ENCODE data around the gene UBE2S. TPM values are rescaled to one million over a fixed set of nuclear protein-coding genes. Genes with fewer than 3 reads are reported as not detected.

UBE2S gene
- total RNA-seq, 2 donors from 2014 or later, result 16.3 to 17.9 TPM

DNA sequence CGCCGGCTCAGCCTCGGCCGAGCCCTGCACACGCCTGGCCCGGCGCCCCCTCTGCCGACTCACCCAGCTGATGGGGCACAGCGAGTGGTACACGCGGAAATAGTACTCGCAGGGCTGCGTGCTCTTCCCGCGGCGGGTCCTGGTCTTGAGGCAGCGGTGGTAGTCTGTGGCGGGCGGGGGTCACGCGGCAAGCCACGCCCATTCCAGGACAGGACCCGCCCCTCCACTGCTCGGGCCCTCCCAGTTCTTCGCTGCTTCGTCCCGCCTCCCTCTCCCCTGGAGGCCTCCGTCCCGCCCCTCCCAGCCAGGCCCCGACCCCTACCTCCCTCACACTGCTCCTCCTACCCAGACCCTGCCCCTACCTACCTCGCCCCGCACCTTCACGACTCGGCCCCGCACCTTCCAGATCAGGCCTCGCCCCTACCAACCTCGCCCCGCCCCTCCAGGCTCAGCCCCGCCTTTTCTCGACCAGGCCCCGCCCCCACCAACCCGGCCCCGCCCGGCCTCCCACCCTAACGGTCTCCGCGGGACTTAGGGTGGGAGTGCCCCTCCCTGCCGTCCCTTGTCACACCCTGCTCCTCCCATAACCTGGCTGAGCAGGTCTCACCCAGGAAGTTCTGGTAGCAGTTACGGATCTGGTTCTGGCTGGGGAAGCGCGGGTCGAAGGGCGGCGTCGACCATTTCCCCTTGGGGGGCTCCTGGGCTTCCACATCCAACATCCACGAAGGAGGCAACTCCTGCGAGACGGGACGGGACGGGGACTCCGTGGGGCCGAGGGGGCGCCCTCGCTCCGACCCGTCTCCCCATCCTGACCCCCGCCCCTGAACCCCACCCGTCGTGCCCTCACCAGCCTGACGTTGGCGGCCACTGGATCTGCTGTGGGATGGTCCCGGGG lies 53.5 kb downstream of the UBE2S start:
- no peaks in the 10 kb centered on the region for H3K36me3 ChIP-seq
- ATAC-seq (ENCODE audit: insufficient number of reproducible peaks, low FRiP score, low read depth), result no peak
- H3K4me3 ChIP-seq, result peak overlapping the region; percentile 54
- TF ChIP-seq, protein P1, sequence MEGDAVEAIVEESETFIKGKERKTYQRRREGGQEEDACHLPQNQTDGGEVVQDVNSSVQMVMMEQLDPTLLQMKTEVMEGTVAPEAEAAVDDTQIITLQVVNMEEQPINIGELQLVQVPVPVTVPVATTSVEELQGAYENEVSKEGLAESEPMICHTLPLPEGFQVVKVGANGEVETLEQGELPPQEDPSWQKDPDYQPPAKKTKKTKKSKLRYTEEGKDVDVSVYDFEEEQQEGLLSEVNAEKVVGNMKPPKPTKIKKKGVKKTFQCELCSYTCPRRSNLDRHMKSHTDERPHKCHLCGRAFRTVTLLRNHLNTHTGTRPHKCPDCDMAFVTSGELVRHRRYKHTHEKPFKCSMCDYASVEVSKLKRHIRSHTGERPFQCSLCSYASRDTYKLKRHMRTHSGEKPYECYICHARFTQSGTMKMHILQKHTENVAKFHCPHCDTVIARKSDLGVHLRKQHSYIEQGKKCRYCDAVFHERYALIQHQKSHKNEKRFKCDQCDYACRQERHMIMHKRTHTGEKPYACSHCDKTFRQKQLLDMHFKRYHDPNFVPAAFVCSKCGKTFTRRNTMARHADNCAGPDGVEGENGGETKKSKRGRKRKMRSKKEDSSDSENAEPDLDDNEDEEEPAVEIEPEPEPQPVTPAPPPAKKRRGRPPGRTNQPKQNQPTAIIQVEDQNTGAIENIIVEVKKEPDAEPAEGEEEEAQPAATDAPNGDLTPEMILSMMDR (IDR thresholded peaks at IDR 0.05), result no peak
- no peaks in the 10 kb centered on the region for H3K9me3 ChIP-seq
- no peak for DNase-seq (ENCODE audit: low spot score)
- H3K27ac ChIP-seq, result no peak overlapping the region
- peaks cover 4 to 12% of the 10 kb centered on the region in 2 donors for H3K4me1 ChIP-seq (ENCODE audit: control insufficient read depth in 1 of 2, low read depth in 2 of 2)
- H3K27me3 ChIP-seq (replicated peaks; ENCODE audit: insufficient read depth), result peaks cover 6% of the 10 kb centered on the region

DNA sequence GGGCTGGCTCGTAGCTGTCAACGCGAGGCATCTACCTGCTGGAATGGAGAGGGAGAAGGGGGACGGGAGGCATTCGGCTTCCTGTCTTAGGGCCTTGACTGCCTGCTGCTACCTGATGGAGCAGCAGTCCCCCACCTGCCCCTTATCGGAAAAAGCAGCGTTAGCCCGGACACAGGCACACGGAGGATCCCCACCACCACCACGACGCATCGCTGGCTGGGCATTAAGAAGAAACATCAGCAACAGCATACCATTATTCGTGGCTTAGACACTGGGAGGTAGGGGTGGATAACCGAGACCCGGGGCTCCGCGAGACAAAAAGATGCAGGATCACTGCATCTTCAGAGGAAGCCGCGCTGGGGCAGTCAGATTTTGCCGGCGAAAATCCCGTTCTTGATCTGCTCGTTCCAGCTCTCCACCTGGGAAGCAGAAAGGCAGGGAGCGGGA lies 54.2 kb downstream of the UBE2S start:
- H3K9me3 ChIP-seq, result no peaks in the 10 kb centered on the region
- H3K27me3 ChIP-seq (replicated peaks; ENCODE audit: insufficient read depth), result peaks cover 6% of the 10 kb centered on the region
- H3K36me3 ChIP-seq, result no peaks in the 10 kb centered on the region
- TF ChIP-seq, protein P1 (IDR thresholded peaks at IDR 0.05), result no peak
- no peak for DNase-seq (ENCODE audit: low spot score)
- peak overlapping the region; percentile 54 for H3K4me3 ChIP-seq
- peaks cover 4 to 12% of the 10 kb centered on the region in 2 donors for H3K4me1 ChIP-seq (ENCODE audit: control insufficient read depth in 1 of 2, low read depth in 2 of 2)
- H3K27ac ChIP-seq, result no peak overlapping the region
- no peak for ATAC-seq (ENCODE audit: insufficient number of reproducible peaks, low FRiP score, low read depth)

DNA sequence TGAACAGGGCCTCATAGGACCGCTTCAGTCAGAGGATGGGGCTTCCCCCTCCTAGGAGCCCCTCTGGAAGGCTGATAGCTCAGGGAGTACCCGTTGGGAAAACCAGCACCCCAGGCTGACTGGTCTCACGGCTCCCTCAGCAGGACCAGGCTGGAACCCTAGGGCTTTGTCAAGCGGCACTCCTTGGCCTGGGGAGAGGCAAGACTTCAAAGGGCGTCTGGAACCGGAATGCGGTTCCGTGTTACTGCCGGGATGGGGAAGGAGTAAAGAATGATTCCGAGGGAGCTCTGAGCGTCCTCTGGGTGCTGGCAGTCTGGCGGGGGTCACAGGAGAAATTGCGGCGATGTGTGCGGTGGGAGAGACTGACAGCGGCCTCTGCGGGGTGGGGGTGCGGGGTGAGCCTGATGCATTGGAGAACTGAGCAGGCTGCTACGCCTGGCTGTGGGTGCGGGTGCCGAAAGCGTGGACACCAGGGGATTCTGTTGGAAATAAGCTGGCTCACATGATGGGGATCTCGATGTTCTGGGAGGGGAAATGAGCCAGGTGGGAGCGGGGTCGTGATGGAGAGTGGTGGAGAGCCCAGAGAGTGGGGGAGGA lies 54.9 kb downstream of the UBE2S start:
- Histone ChIP-seq H3K36me3 (no peaks in the 10 kb centered on the region), H3K27ac (no peak overlapping the region), H3K4me3 (no peak overlapping the region), H3K9me3 (no peaks in the 10 kb centered on the region), H3K4me1 (ENCODE audit: control insufficient read depth in 1 of 2, low read depth in 2 of 2) (peaks cover 4 to 12% of the 10 kb centered on the region in 2 donors), H3K27me3 (replicated peaks; ENCODE audit: insufficient read depth) (peaks cover 6% of the 10 kb centered on the region)
- ATAC-seq (ENCODE audit: insufficient number of reproducible peaks, low FRiP score, low read depth) (no peak), DNase-seq (ENCODE audit: low spot score) (no peak)
- TF ChIP-seq, protein P1 (IDR thresholded peaks at IDR 0.05), result no peak

DNA sequence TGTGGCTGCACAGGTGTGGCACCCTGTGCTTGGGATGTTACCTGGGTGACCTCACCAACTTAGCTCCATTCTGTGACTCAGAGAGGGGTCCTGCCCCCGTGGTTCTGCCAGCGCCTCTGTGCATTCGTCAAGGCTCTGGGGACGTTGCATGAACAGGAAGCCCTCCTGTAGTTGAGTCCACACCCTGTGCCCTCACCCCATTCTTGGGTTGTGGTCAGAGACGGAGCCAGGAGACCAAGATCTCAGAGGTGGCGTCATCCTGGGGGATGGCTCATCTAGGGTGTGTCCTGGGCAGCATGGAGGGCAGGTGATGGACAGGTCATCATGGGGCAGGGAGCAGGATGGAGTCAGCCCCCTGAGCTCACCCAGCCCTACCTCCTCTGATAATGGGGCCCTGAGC lies 55.5 kb downstream of the UBE2S start:
- Histone ChIP-seq H3K27ac (no peak overlapping the region), H3K4me3 (no peak overlapping the region), H3K27me3 (replicated peaks; ENCODE audit: insufficient read depth) (peaks cover 6% of the 10 kb centered on the region), H3K9me3 (no peaks in the 10 kb centered on the region), H3K4me1 (ENCODE audit: control insufficient read depth in 1 of 2, low read depth in 2 of 2) (peaks cover 4 to 12% of the 10 kb centered on the region in 2 donors), H3K36me3 (no peaks in the 10 kb centered on the region)
- TF ChIP-seq, protein P1 (IDR thresholded peaks at IDR 0.05), result no peak
- ATAC-seq (ENCODE audit: insufficient number of reproducible peaks, low FRiP score, low read depth), result no peak
- no peak for DNase-seq (ENCODE audit: low spot score)

DNA sequence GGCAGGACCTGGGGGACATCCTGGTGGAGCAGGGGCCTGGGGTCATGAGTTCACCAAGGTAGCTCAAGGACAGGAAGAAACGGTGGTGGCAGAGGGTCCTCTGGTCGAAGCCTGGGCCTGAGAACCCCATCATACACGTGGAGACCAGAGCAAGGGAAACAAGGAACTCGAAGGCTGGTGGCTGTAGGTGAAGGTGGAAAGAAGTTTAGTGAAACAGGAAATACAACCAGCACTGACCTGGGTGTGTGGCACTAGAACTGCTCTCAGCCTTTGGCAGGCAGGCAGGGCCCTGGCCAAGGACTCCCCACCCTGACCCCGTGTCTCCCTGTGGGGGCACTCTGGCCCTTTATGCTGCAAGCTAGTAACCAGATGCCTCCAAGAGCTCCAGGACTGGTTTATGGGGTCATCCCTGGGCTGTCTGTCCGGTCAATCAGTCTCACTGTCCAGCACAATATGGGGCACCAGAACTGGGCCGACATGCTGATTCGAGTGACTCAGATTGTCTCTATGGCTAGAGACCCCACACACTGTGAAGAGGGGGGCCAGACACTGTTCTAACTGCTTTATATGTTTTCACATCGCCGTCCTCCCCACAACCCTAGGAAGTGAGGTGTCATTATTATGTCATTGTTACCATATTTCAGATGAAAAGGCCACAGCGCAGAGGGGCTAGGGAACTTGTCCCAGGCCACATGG lies 56.8 kb downstream of the UBE2S start:
- no peaks in the 10 kb centered on the region for H3K9me3 ChIP-seq
- H3K4me3 ChIP-seq, result no peak overlapping the region
- H3K4me1 ChIP-seq (ENCODE audit: control insufficient read depth in 1 of 2, low read depth in 2 of 2), result peaks cover 4 to 12% of the 10 kb centered on the region in 2 donors
- no peak overlapping the region for H3K27ac ChIP-seq
- H3K36me3 ChIP-seq, result no peaks in the 10 kb centered on the region
- peaks cover 6% of the 10 kb centered on the region for H3K27me3 ChIP-seq (replicated peaks; ENCODE audit: insufficient read depth)
- ATAC-seq (ENCODE audit: insufficient number of reproducible peaks, low FRiP score, low read depth), result no peak
- TF ChIP-seq, protein P1 (IDR thresholded peaks at IDR 0.05), result no peak
- no peak for DNase-seq (ENCODE audit: low spot score)

Data from thoracic aorta (tissue), 2 donors.